H1 (cell line): ENCODE results near the gene HTRA1. TPM values are rescaled to one million over a fixed set of nuclear protein-coding genes. Genes with fewer than 3 reads are reported as not detected.

ENCODE experiments used
- CTCF ChIA-PET: fragments of 300-600 bp; sonication (Branson Sonifier 250); formaldehyde crosslinking; loops from one replicate; lab custom pipeline; 2021; ENCODE audit not compliant: partially characterized antibody; lab: Charles Lee
- POLR2A ChIA-PET: fragments of 300-600 bp; sonication (Branson Sonifier 250); formaldehyde crosslinking; loops from one replicate; lab custom pipeline; 2021; ENCODE audit warnings: inconsistent platforms; ENCODE audit not compliant: partially characterized antibody; lab: Charles Lee
- DNase-seq, 2 experiments: peaks; one replicate each; pipeline versions ENCODE4 v3.0.0 to v3.0.0-alpha.2; 2010 to 2022; ENCODE audit warnings: low spot score in 2 of 2, low read depth in 1 of 2, mixed read lengths in 1 of 2
- FAIRE-seq: peaks from 2 replicates; lab custom pipeline; 2011; peaks lifted over from hg19 to GRCh38; lab: Jason Lieb, UNC
- H2AFZ ChIP-seq: 2 replicates; pipeline ENCODE4 v1.8.1; 2012; ENCODE audit warnings: low read length, inconsistent platforms
- H2AK5ac ChIP-seq: 2 replicates; pipeline ENCODE4 v1.6.1; 2013; ENCODE audit warnings: low read depth, low read length
- H2BK120ac ChIP-seq: replicated peaks from 2 replicates; pipeline ENCODE3; 2013; ENCODE audit warnings: low read depth, low read length, inconsistent platforms
- H2BK12ac ChIP-seq: 2 replicates; pipeline ENCODE4 v1.6.1; 2013; ENCODE audit warnings: low read depth, low read length
- H2BK15ac ChIP-seq: 2 replicates; pipeline ENCODE4 v1.6.1; 2013; ENCODE audit warnings: low read length
- H2BK20ac ChIP-seq: 2 replicates; pipeline ENCODE4 v1.6.1; 2013; ENCODE audit warnings: low read length
- H2BK5ac ChIP-seq: 2 replicates; pipeline ENCODE4 v1.6.1; 2013; ENCODE audit warnings: low read depth, low read length
- H3K14ac ChIP-seq: 2 replicates; pipeline ENCODE4 v1.6.1; 2013; ENCODE audit warnings: inconsistent platforms; ENCODE audit not compliant: insufficient read length
- H3K18ac ChIP-seq: 2 replicates; pipeline ENCODE4 v1.6.1; 2013; ENCODE audit warnings: low read length; ENCODE audit errors: extremely low read depth
- H3K23ac ChIP-seq: 2 replicates; pipeline ENCODE4 v1.6.1; 2013; ENCODE audit warnings: inconsistent platforms; ENCODE audit not compliant: insufficient read length
- H3K23me2 ChIP-seq: 2 replicates; pipeline ENCODE4 v1.6.1; 2013; ENCODE audit warnings: low read depth, low read length
- H3K27ac ChIP-seq: 2 replicates; pipeline ENCODE4 v1.6.1; 2011; ENCODE audit warnings: low read depth, low read length, inconsistent platforms
- H3K27me3 ChIP-seq, 4 experiments: replicated peaks in 1 of 4; 1 replicate in 1 of 4; 2 replicates in 3 of 4; pipeline versions ENCODE4 v1.6.1 to v1.8.1; 2011 to 2013; ENCODE audit warnings: low read length in 3 of 4, mild to moderate bottlenecking in 3 of 4, inconsistent platforms in 2 of 4, mixed read lengths in 2 of 4, moderate library complexity in 1 of 4; ENCODE audit not compliant: control insufficient read depth in 3 of 4, insufficient read depth in 3 of 4; ENCODE audit errors: extremely low read depth in 1 of 4
- H3K36me3 ChIP-seq, 4 experiments: 2 replicates each; pipeline versions ENCODE4 v1.6.1 to v1.8.1; 2011 to 2013; ENCODE audit warnings: mild to moderate bottlenecking in 4 of 4, low read length in 3 of 4, moderate library complexity in 2 of 4, control low read depth in 1 of 4, inconsistent platforms in 1 of 4; ENCODE audit not compliant: insufficient read depth in 4 of 4, control insufficient read depth in 2 of 4
- H3K4ac ChIP-seq: replicated peaks from 2 replicates; pipeline ENCODE3; 2013; ENCODE audit warnings: low read length, low read depth, mixed read lengths, inconsistent platforms; ENCODE audit not compliant: insufficient read length
- H3K4me1 ChIP-seq, 4 experiments: replicated peaks in 1 of 4; 1 replicate in 1 of 4; 2 replicates in 3 of 4; pipeline versions ENCODE4 v1.6.1 to v1.8.1; 2011 to 2013; ENCODE audit warnings: low read length in 3 of 4, inconsistent platforms in 2 of 4, mixed read lengths in 1 of 4; ENCODE audit not compliant: insufficient read depth in 4 of 4, control insufficient read depth in 3 of 4
- H3K4me2 ChIP-seq, 2 experiments: 2 replicates each; pipeline versions ENCODE4 v1.6.1 to v1.8.1; 2011 to 2013; ENCODE audit warnings: low read depth in 2 of 2, low read length in 2 of 2, control low read depth in 1 of 2, inconsistent platforms in 1 of 2, mild to moderate bottlenecking in 1 of 2; ENCODE audit not compliant: insufficient read depth in 1 of 2
- H3K4me3 ChIP-seq, 4 experiments: fragments of 200-600, 300-600 bp in 1 of 4; sonication (generic), shearing (Covaris generic), sonication (Bioruptor Twin) in 1 of 4; 2 replicates each; pipeline versions ENCODE4 v1.5.1 to v1.8.1; 2011 to 2016; ENCODE audit warnings: low read length in 4 of 4, low read depth in 3 of 4, control low read depth in 2 of 4, inconsistent platforms in 2 of 4, mild to moderate bottlenecking in 2 of 4, mixed read lengths in 1 of 4, moderate library complexity in 1 of 4; ENCODE audit not compliant: insufficient read depth in 2 of 4; ENCODE audit errors: extremely low read depth in 1 of 4
- H3K56ac ChIP-seq: replicated peaks from 2 replicates; pipeline ENCODE3; 2013; ENCODE audit warnings: low read depth, mild to moderate bottlenecking, mixed read lengths, low read length, inconsistent platforms; ENCODE audit not compliant: insufficient read length
- H3K79me1 ChIP-seq: 2 replicates; pipeline ENCODE4 v1.6.1; 2013; ENCODE audit warnings: low read depth, low read length, control low read depth
- H3K79me2 ChIP-seq, 2 experiments: 2 replicates each; pipeline versions ENCODE4 v1.6.1 to v1.8.1; 2012 to 2013; ENCODE audit warnings: low read length in 2 of 2, mild to moderate bottlenecking in 2 of 2, inconsistent platforms in 1 of 2; ENCODE audit not compliant: insufficient read depth in 2 of 2, control insufficient read depth in 1 of 2
- H3K9ac ChIP-seq, 4 experiments: replicated peaks in 1 of 4; 1 replicate in 1 of 4; 2 replicates in 3 of 4; pipeline versions ENCODE4 v1.6.1 to v1.8.1; 2011 to 2013; ENCODE audit warnings: low read depth in 3 of 4, low read length in 3 of 4, control low read depth in 2 of 4, mild to moderate bottlenecking in 2 of 4, moderate library complexity in 2 of 4, inconsistent platforms in 1 of 4; ENCODE audit errors: extremely low read depth in 1 of 4
- H3K9me3 ChIP-seq, 2 experiments: 2 replicates each; pipeline versions ENCODE4 v1.6.1 to v1.8.1; 2012 to 2013; ENCODE audit warnings: mild to moderate bottlenecking in 2 of 2, moderate library complexity in 2 of 2, control low read depth in 1 of 2, inconsistent platforms in 1 of 2, low read depth in 1 of 2, low read length in 1 of 2, mixed read lengths in 1 of 2; ENCODE audit not compliant: insufficient read depth in 2 of 2
- H4K20me1 ChIP-seq, 2 experiments: replicated peaks in 1 of 2; 2 replicates each; pipeline versions ENCODE3 to v1.8.1; 2011 to 2013; ENCODE audit warnings: inconsistent platforms in 2 of 2, low read length in 2 of 2, mild to moderate bottlenecking in 1 of 2; ENCODE audit not compliant: insufficient read depth in 2 of 2, control insufficient read depth in 1 of 2
- H4K5ac ChIP-seq: 2 replicates; pipeline ENCODE4 v1.6.1; 2013; ENCODE audit warnings: low read length, low read depth, mixed read lengths, inconsistent platforms; ENCODE audit not compliant: insufficient read length
- H4K8ac ChIP-seq: 2 replicates; pipeline ENCODE4 v1.8.0; 2013; ENCODE audit warnings: mild to moderate bottlenecking, moderate library complexity, low read length, inconsistent platforms; ENCODE audit not compliant: insufficient read depth; ENCODE audit errors: extremely low read depth
- H4K91ac ChIP-seq: replicated peaks from 2 replicates; pipeline ENCODE3; 2013; ENCODE audit warnings: low read length, mixed read lengths, inconsistent platforms; ENCODE audit not compliant: insufficient read length
- BCL11A ChIP-seq, 2 experiments: IDR thresholded peaks; one replicate each; pipeline ENCODE4 v1.6.1; 2011; ENCODE audit warnings: low read depth in 2 of 2, low read length in 2 of 2, mild to moderate bottlenecking in 2 of 2
- CBX5 ChIP-seq: fragments of 300-800, 300-1000 bp; sonication (generic); IDR thresholded peaks from 2 replicates; pipeline ENCODE4 v1.7.1; 2016; ENCODE audit warnings: antibody characterized with exemption, low read length, low read depth
- KDM4A ChIP-seq: IDR thresholded peaks from one replicate; pipeline ENCODE4 v1.7.1; 2012; ENCODE audit warnings: low read depth, mild to moderate bottlenecking, moderate library complexity, low read length, inconsistent platforms; ENCODE audit not compliant: severe bottlenecking
- NANOG ChIP-seq: IDR thresholded peaks from 2 replicates; pipeline ENCODE4 v1.6.1; 2011; ENCODE audit warnings: low read length, low read depth, mild to moderate bottlenecking, inconsistent platforms; ENCODE audit not compliant: insufficient read depth, poor library complexity, severe bottlenecking
- NRF1 ChIP-seq: IDR thresholded peaks from 2 replicates; pipeline ENCODE4 v1.6.1; 2011; ENCODE audit warnings: mild to moderate bottlenecking, low read depth, low read length, improper control_type of control experiment
- POU5F1 ChIP-seq: IDR thresholded peaks from 2 replicates; pipeline ENCODE4 v1.6.1; 2011; ENCODE audit warnings: low read depth, mild to moderate bottlenecking, low read length, moderate library complexity
- SIRT6 ChIP-seq: IDR thresholded peaks from one replicate; pipeline ENCODE4 v1.7.1; 2012; ENCODE audit warnings: low read length, inconsistent platforms
- SUZ12 ChIP-seq: fragments of 200-600 bp; sonication (generic); IDR thresholded peaks from 2 replicates; pipeline ENCODE4 v1.6.1; 2012; ENCODE audit warnings: mild to moderate bottlenecking, inconsistent platforms, low read length, moderate library complexity, mixed read lengths
- WGBS, 2 experiments: shearing (Covaris generic) in 1 of 2; methylation state at CpG; one replicate each; pipeline versions ENCODE4 v1.1.6 to v1.1.7; 2013 to 2015; ENCODE audit warnings: low lambda C conversion rate in 2 of 2, mixed read lengths in 2 of 2, inconsistent platforms in 1 of 2, low coverage in 1 of 2, missing lambda C conversion rate in 1 of 2; ENCODE audit not compliant: insufficient replicate concordance in 2 of 2, insufficient coverage in 1 of 2, insufficient read length in 1 of 2; ENCODE audit errors: extremely low coverage in 1 of 2, missing lambda C conversion rate in 1 of 2; 5-methylcytosine and 5-hydroxymethylcytosine counted together
- polyA plus RNA-seq, 7 experiments: library from polyadenylated mRNA; depleted of rRNA in 3 of 7; stranded (reverse) in 5 of 7; unstranded in 2 of 7; fragments of >200 nt in 5 of 7; fragments of 200-250 nt in 2 of 7; gene quantifications; 1 replicate in 5 of 7; 2 replicates in 1 of 7; 4 replicates in 1 of 7; pipeline versions ENCODE4 v1.2.1 to v1.2.3, GENCODE V29; 2011 to 2013; ENCODE audit warnings: missing spikeins in 2 of 7, mixed read lengths in 2 of 7
- total RNA-seq: library from RNA; stranded (reverse); fragmentation: NEBNext Ultra II Directional; extraction: Animal tissue kit (Norgen Biotek cat#: 25700); gene quantifications from 2 replicates; pipeline ENCODE4 v1.2.1, GENCODE V29; 2021
- TF ChIP-seq, protein P1 (sequence below), 3 experiments: IDR thresholded peaks; 1 replicate in 2 of 3; 2 replicates in 1 of 3; pipeline versions ENCODE4 v1.5.1 to v1.6.1; 2011; ENCODE audit warnings: low read length in 3 of 3, mild to moderate bottlenecking in 3 of 3, inconsistent platforms in 2 of 3, low read depth in 1 of 3, moderate library complexity in 1 of 3; ENCODE audit not compliant: insufficient read depth in 1 of 3; ENCODE audit errors: control extremely low read depth in 1 of 3
- TF ChIP-seq, protein P2 (sequence below): IDR thresholded peaks from 2 replicates; pipeline ENCODE4 v1.6.1; 2012; ENCODE audit warnings: inconsistent platforms

HTRA1 gene
- total and polyA plus RNA-seq, 2 of the 8 experiments (the other 6 are each of a cell fraction or from before 2014, with no cell fraction given) = 15.8 to 20.1 TPM

DNA sequence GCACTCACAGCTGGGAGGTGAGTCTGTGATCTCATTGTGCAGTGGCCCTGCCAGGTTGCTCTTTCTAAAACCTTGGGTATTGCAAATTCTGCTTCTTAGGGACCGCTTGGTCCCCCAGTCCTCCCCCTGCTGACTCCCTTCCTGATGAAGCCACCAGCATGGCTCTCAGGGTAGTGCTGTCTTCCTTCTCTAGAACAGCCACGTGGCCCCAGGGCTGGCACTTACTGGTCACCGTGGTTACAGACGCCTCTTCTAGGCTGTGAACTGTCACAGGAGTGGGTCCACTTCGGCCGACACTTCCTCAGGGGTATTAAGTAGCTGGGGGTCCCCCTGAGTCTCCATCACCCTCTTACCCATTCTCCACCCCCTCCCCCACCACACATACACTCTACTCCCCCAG lies 2.7 kb upstream of the HTRA1 start:
- peaks cover 0 to 20% (median 6%) of the 10 kb centered on the region in 4 experiments; a peak in 6 of 7 replicates for H3K4me1 ChIP-seq
- peaks cover 25 to 40% (median 35%) of the 10 kb centered on the region in 4 experiments for H3K27me3 ChIP-seq
- H3K27ac ChIP-seq = no peak overlapping the region
- H3K4ac ChIP-seq = no peak overlapping the region
- DNase-seq (no peak), FAIRE-seq (no peak)
- no peaks in the 10 kb centered on the region for H3K79me1 ChIP-seq
- no peak overlapping the region for H4K5ac ChIP-seq
- no peak overlapping the region for H3K23ac ChIP-seq
- no peak overlapping the region for H4K8ac ChIP-seq
- H2AFZ ChIP-seq = no peak overlapping the region
- no peak overlapping the region for H2BK5ac ChIP-seq
- no peak overlapping the region for H3K56ac ChIP-seq
- no peak overlapping the region for H3K4me2 ChIP-seq
- H3K9me3 ChIP-seq = no peaks in the 10 kb centered on the region
- no peak overlapping the region for H2BK120ac ChIP-seq
- H4K91ac ChIP-seq = no peak overlapping the region
- no peak overlapping the region for H3K9ac ChIP-seq
- no peak overlapping the region for H2BK12ac ChIP-seq
- POLR2A ChIA-PET = no interaction called here
- H2BK20ac ChIP-seq = no peak overlapping the region
- H3K14ac ChIP-seq = no peak overlapping the region
- H3K4me3 ChIP-seq = no peak overlapping the region
- 0 out of 2 replicates have a peak overlapping the region, but pooled peaks have one; percentile 39 for H2AK5ac ChIP-seq
- H4K20me1 ChIP-seq = peaks cover 3% of the 10 kb centered on the region in 2 experiments
- H3K36me3 ChIP-seq = peaks cover 0 to 6% (median 0%) of the 10 kb centered on the region in 4 experiments; a peak in 1 of 8 replicates
- H2BK15ac ChIP-seq = no peak overlapping the region
- CTCF ChIA-PET = interaction anchor here (2.0 to 3.7 kb wide), 2 partner anchors 8 to 107 kb away, joined by 8 to 12 read pairs; no protein-coding TSS in a partner anchor
- peaks cover 17% of the 10 kb centered on the region; the same call in 1 of the 2 replicates for H3K23me2 ChIP-seq
- WGBS, 2 experiments = 80% methylated on average over 6 of the region's 6 CpGs; no CpG with 5 or more reads in 1 of the 2 experiments
- no peak overlapping the region for H3K18ac ChIP-seq
- H3K79me2 ChIP-seq = no peaks in the 10 kb centered on the region
- TF ChIP-seq POU5F1 = no peak
- TF ChIP-seq KDM4A = no peak
- TF ChIP-seq CBX5 = no peak
- TF ChIP-seq BCL11A (IDR thresholded peaks at IDR 0.05; ENCODE audit: low read depth in 2 of 2, low read length in 2 of 2) = no peak
- no peak for TF ChIP-seq SUZ12
- TF ChIP-seq, protein P1, sequence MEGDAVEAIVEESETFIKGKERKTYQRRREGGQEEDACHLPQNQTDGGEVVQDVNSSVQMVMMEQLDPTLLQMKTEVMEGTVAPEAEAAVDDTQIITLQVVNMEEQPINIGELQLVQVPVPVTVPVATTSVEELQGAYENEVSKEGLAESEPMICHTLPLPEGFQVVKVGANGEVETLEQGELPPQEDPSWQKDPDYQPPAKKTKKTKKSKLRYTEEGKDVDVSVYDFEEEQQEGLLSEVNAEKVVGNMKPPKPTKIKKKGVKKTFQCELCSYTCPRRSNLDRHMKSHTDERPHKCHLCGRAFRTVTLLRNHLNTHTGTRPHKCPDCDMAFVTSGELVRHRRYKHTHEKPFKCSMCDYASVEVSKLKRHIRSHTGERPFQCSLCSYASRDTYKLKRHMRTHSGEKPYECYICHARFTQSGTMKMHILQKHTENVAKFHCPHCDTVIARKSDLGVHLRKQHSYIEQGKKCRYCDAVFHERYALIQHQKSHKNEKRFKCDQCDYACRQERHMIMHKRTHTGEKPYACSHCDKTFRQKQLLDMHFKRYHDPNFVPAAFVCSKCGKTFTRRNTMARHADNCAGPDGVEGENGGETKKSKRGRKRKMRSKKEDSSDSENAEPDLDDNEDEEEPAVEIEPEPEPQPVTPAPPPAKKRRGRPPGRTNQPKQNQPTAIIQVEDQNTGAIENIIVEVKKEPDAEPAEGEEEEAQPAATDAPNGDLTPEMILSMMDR (IDR thresholded peaks at IDR 0.05; ENCODE audit: control extremely low read depth in 1 of 3, insufficient read depth in 1 of 3, low read depth in 1 of 3, low read length in 3 of 3) = no peak
- TF ChIP-seq NANOG = no peak
- TF ChIP-seq SIRT6 = no peak
- no peak for TF ChIP-seq NRF1
- TF ChIP-seq, protein P2, sequence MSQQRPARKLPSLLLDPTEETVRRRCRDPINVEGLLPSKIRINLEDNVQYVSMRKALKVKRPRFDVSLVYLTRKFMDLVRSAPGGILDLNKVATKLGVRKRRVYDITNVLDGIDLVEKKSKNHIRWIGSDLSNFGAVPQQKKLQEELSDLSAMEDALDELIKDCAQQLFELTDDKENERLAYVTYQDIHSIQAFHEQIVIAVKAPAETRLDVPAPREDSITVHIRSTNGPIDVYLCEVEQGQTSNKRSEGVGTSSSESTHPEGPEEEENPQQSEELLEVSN = no peak
